Fibroblast of lung (primary cell): Measurements from ENCODE around the gene CMSS1. TPM values are rescaled to one million over a fixed set of nuclear protein-coding genes. Genes with fewer than 3 reads are reported as not detected.

Source experiments
- DNase-seq, 2 donors: peaks; one replicate each; pipeline versions ENCODE4 v3.0.0 to v3.0.0-alpha.2; 2010; ENCODE audit warnings: low read depth in 2 of 2
- H2AFZ ChIP-seq: 2 replicates; pipeline ENCODE4 v1.5.1; 2012; ENCODE audit warnings: low read length, control low read depth, inconsistent platforms
- H3K27ac ChIP-seq: 2 replicates; pipeline ENCODE4 v1.5.1; 2011; ENCODE audit warnings: low read length, control low read depth; ENCODE audit not compliant: insufficient read depth
- H3K27me3 ChIP-seq: 2 replicates; pipeline ENCODE4 v1.5.1; 2011; ENCODE audit warnings: mild to moderate bottlenecking, low read length; ENCODE audit not compliant: control insufficient read depth, insufficient read depth
- H3K36me3 ChIP-seq: 2 replicates; pipeline ENCODE4 v1.5.1; 2011; ENCODE audit warnings: low read length; ENCODE audit not compliant: control insufficient read depth, insufficient read depth
- H3K4me1 ChIP-seq: 2 replicates; pipeline ENCODE4 v1.5.1; 2011; ENCODE audit warnings: low read length; ENCODE audit not compliant: control insufficient read depth, insufficient read depth; ENCODE audit errors: extremely low read depth
- H3K4me2 ChIP-seq: 2 replicates; pipeline ENCODE4 v1.5.1; 2011; ENCODE audit warnings: low read length, control low read depth; ENCODE audit not compliant: insufficient read depth; ENCODE audit errors: extremely low read depth
- H3K4me3 ChIP-seq, 4 experiments: fragments of 200-600 bp in 1 of 4; sonication (generic) in 1 of 4; replicated peaks in 1 of 4; 2 replicates each; pipeline ENCODE4 v1.5.1; 2011 to 2016; ENCODE audit warnings: low read length in 4 of 4, low read depth in 3 of 4, mild to moderate bottlenecking in 3 of 4, control low read depth in 2 of 4, inconsistent platforms in 1 of 4, mixed read lengths in 1 of 4; ENCODE audit not compliant: insufficient read depth in 1 of 4; ENCODE audit errors: control extremely low read depth in 1 of 4
- H3K79me2 ChIP-seq: 2 replicates; pipeline ENCODE4 v1.5.1; 2012; ENCODE audit warnings: mild to moderate bottlenecking, low read length, inconsistent platforms; ENCODE audit not compliant: control insufficient read depth, insufficient read depth
- H3K9ac ChIP-seq: 2 replicates; pipeline ENCODE4 v1.5.1; 2011; ENCODE audit warnings: mild to moderate bottlenecking, low read length, control low read depth; ENCODE audit not compliant: insufficient read depth
- H3K9me3 ChIP-seq: 2 replicates; pipeline ENCODE4 v1.5.1; 2012; ENCODE audit warnings: low read depth, low read length; ENCODE audit not compliant: control insufficient read depth, insufficient read depth
- H4K20me1 ChIP-seq: 2 replicates; pipeline ENCODE4 v1.5.1; 2011; ENCODE audit warnings: low read length; ENCODE audit not compliant: control insufficient read depth, insufficient read depth; ENCODE audit errors: extremely low read depth
- CTCF ChIP-seq, 2 donors: IDR thresholded peaks in 1 of 2; conservative IDR thresholded peaks in 1 of 2; 1 replicate in 1 of 2; 2 replicates in 1 of 2; pipeline ENCODE4 v1.5.1; 2011 to 2012; ENCODE audit warnings: low read length in 2 of 2, control low read depth in 1 of 2, inconsistent platforms in 1 of 2, low read depth in 1 of 2, mild to moderate bottlenecking in 1 of 2
- EZH2 ChIP-seq: IDR thresholded peaks from 2 replicates; pipeline ENCODE4 v1.5.1; 2012; ENCODE audit warnings: low read length, control low read depth, mild to moderate bottlenecking; ENCODE audit errors: missing control alignments
- polyA plus RNA-seq, 2 donors: library from polyadenylated mRNA; depleted of rRNA in 1 of 2; stranded (reverse) in 1 of 2; unstranded in 1 of 2; fragments of >200 nt; gene quantifications; 2 replicates each; pipeline ENCODE4 v1.2.1, GENCODE V29; 2011 to 2012; ENCODE audit warnings: missing spikeins in 1 of 2
- total RNA-seq: library from RNA; depleted of rRNA; stranded (reverse); fragments of >200 nt; gene quantifications from 2 replicates; pipeline ENCODE4 v1.2.1, GENCODE V29; 2014

CMSS1 gene
- total and polyA plus RNA-seq, 2 donors (not counting 1 experiment from before 2014, with no cell fraction given): 6.9 to 13.2 TPM

- TF ChIP-seq EZH2 (no peak), CTCF (conservative IDR thresholded peaks at IDR 0.05 in 1 of 2, IDR thresholded peaks at IDR 0.05 in 1 of 2; ENCODE audit: low read depth in 1 of 2, low read length in 2 of 2) (no peak)
- no peaks in the 10 kb centered on the region for H3K36me3 ChIP-seq
- H3K27me3 ChIP-seq: no peaks in the 10 kb centered on the region
- H3K4me1 ChIP-seq: peaks cover 7% of the 10 kb centered on the region
- no peaks in the 10 kb centered on the region for H3K9me3 ChIP-seq
- H4K20me1 ChIP-seq: no peaks in the 10 kb centered on the region
- H3K4me3 ChIP-seq: no peak overlapping the region
- no peak overlapping the region for H3K27ac ChIP-seq
- no peak for DNase-seq
- H2AFZ ChIP-seq: no peak overlapping the region
- H3K4me2 ChIP-seq: no peak overlapping the region
- H3K9ac ChIP-seq: no peak overlapping the region
- no peaks in the 10 kb centered on the region for H3K79me2 ChIP-seq
Measured at GRCh38 chr3:100225193-100225592, 407.5 kb downstream of the CMSS1 start.

- no peak overlapping the region for H3K4me2 ChIP-seq
- H3K36me3 ChIP-seq: no peaks in the 10 kb centered on the region
- no peaks in the 10 kb centered on the region for H3K79me2 ChIP-seq
- no peak overlapping the region for H3K27ac ChIP-seq
- no peak for TF ChIP-seq CTCF (conservative IDR thresholded peaks at IDR 0.05 in 1 of 2, IDR thresholded peaks at IDR 0.05 in 1 of 2; ENCODE audit: low read depth in 1 of 2, low read length in 2 of 2)
- no peak overlapping the region for H3K9ac ChIP-seq
- no peak overlapping the region for H3K4me3 ChIP-seq
- no peaks in the 10 kb centered on the region for H3K9me3 ChIP-seq
- no peaks in the 10 kb centered on the region for H3K27me3 ChIP-seq
- peaks cover 7% of the 10 kb centered on the region for H3K4me1 ChIP-seq
- H2AFZ ChIP-seq: no peak overlapping the region
- no peak for DNase-seq
- no peaks in the 10 kb centered on the region for H4K20me1 ChIP-seq
Measured at GRCh38 chr3:100225883-100226282, 408.2 kb downstream of the CMSS1 start.

GRCh38 chr3:100226712-100227429, 409.2 kb downstream of the CMSS1 start:
- Histone ChIP-seq H3K4me1 (peaks cover 10% of the 10 kb centered on the region), H3K27me3 (no peaks in the 10 kb centered on the region), H3K79me2 (no peaks in the 10 kb centered on the region), H4K20me1 (no peaks in the 10 kb centered on the region), H2AFZ (no peak overlapping the region), H3K9ac (no peak overlapping the region), H3K4me3 (no peak overlapping the region), H3K36me3 (no peaks in the 10 kb centered on the region), H3K9me3 (no peaks in the 10 kb centered on the region), H3K27ac (peak overlapping the region; percentile 66), H3K4me2 (peak overlapping the region; percentile 30)
- DNase-seq: peak; percentile 40 to 71
- TF ChIP-seq CTCF (conservative IDR thresholded peaks at IDR 0.05 in 1 of 2, IDR thresholded peaks at IDR 0.05 in 1 of 2; ENCODE audit: low read depth in 1 of 2, low read length in 2 of 2) (no peak), EZH2 (no peak)
